ENCODE measurements around the gene PSMC3IP.
"Not testable (repeated sequence)": the region's sequence is repeated elsewhere in the genome, so short reads cannot be mapped to it uniquely, and the experiment has no call there.

Gene PSMC3IP

GRCh38 chr17:42560246-42560645, 17.3 kb downstream of the PSMC3IP start:
- no peak overlapping the region for H3K4me3 Mint-ChIP-seq
- H3K27ac Mint-ChIP-seq = no peak overlapping the region
- H3K4me1 Mint-ChIP-seq = peaks cover 25% of the 10 kb centered on the region
- ATAC-seq (ENCODE audit: low read depth) (no peak), DNase-seq (ENCODE audit: low spot score in 2 of 2) (no peak)
- no peaks in the 10 kb centered on the region for H3K9me3 Mint-ChIP-seq
- no peaks in the 10 kb centered on the region for H3K36me3 Mint-ChIP-seq
- no peaks in the 10 kb centered on the region for H3K27me3 Mint-ChIP-seq

GRCh38 chr17:42559075-42559474, 18.5 kb downstream of the PSMC3IP start:
- no peaks in the 10 kb centered on the region for H3K27me3 Mint-ChIP-seq
- H3K36me3 Mint-ChIP-seq = no peaks in the 10 kb centered on the region
- peaks cover 32% of the 10 kb centered on the region for H3K4me1 Mint-ChIP-seq
- ATAC-seq (ENCODE audit: low read depth) (no peak), DNase-seq (ENCODE audit: low spot score in 2 of 2) (no peak)
- H3K27ac Mint-ChIP-seq = no peak overlapping the region
- no peaks in the 10 kb centered on the region for H3K9me3 Mint-ChIP-seq
- no peak overlapping the region for H3K4me3 Mint-ChIP-seq

- not testable (repeated sequence) for ATAC-seq (ENCODE audit: low read depth)
- peaks cover 26% of the 10 kb centered on the region for H3K4me1 Mint-ChIP-seq
These were observed 21.4 kb downstream of the PSMC3IP start for GRCh38 chr17:42555961-42556617.

GRCh38 chr17:42555122-42555622, 22.4 kb downstream of the PSMC3IP start:
- Mint-ChIP-seq H3K27me3 (no peaks in the 10 kb centered on the region), H3K27ac (peak overlapping the region; percentile 97), H3K4me1 (peaks cover 29% of the 10 kb centered on the region), H3K9me3 (no peaks in the 10 kb centered on the region), H3K4me3 (peak overlapping the region; percentile 98), H3K36me3 (no peaks in the 10 kb centered on the region)
- no peak for DNase-seq (ENCODE audit: low spot score in 2 of 2)
- peak; percentile 2 for ATAC-seq (ENCODE audit: low read depth)

More at GRCh38 chr17:42555961-42556617, 21.4 kb downstream of the PSMC3IP start:
- H3K27me3 Mint-ChIP-seq; H3K4me3 Mint-ChIP-seq; DNase-seq (ENCODE audit: low spot score in 2 of 2); H3K36me3 Mint-ChIP-seq; H3K27ac Mint-ChIP-seq; H3K9me3 Mint-ChIP-seq: not testable (repeated sequence)

GRCh38 chr17:42554250-42555121, 23.0 kb downstream of the PSMC3IP start:
- Mint-ChIP-seq H3K9me3 (no peaks in the 10 kb centered on the region), H3K4me3 (peak overlapping the region; percentile 98), H3K4me1 (peaks cover 29% of the 10 kb centered on the region), H3K27ac (peak overlapping the region; percentile 97), H3K36me3 (no peaks in the 10 kb centered on the region), H3K27me3 (no peaks in the 10 kb centered on the region)
- DNase-seq (ENCODE audit: low spot score in 2 of 2) = peak; percentile 81 to 85
- peak; percentile 90 for ATAC-seq (ENCODE audit: low read depth)

GRCh38 chr17:42553866-42554249, 23.7 kb downstream of the PSMC3IP start:
- peak overlapping the region; percentile 97 for H3K27ac Mint-ChIP-seq
- H3K4me3 Mint-ChIP-seq = peak overlapping the region; percentile 98
- H3K36me3 Mint-ChIP-seq = no peaks in the 10 kb centered on the region
- peaks cover 33% of the 10 kb centered on the region for H3K4me1 Mint-ChIP-seq
- ATAC-seq (ENCODE audit: low read depth) = peak; percentile 10
- no peaks in the 10 kb centered on the region for H3K27me3 Mint-ChIP-seq
- no peak for DNase-seq (ENCODE audit: low spot score in 2 of 2)
- H3K9me3 Mint-ChIP-seq = no peaks in the 10 kb centered on the region

GRCh38 chr17:42553161-42553818, 24.2 kb downstream of the PSMC3IP start:
- peaks cover 34% of the 10 kb centered on the region for H3K4me1 Mint-ChIP-seq
- ATAC-seq (ENCODE audit: low read depth) (no peak), DNase-seq (ENCODE audit: low spot score in 2 of 2) (no peak)
- H3K4me3 Mint-ChIP-seq = peak overlapping the region; percentile 98
- H3K36me3 Mint-ChIP-seq = no peaks in the 10 kb centered on the region
- peak overlapping the region; percentile 97 for H3K27ac Mint-ChIP-seq
- no peaks in the 10 kb centered on the region for H3K9me3 Mint-ChIP-seq
- no peaks in the 10 kb centered on the region for H3K27me3 Mint-ChIP-seq

- Mint-ChIP-seq H3K4me1 (peaks cover 34% of the 10 kb centered on the region), H3K27ac (peak within 1 kb of the TSS; percentile 97), H3K4me3 (peak within 1 kb of the TSS; percentile 98)
- H3K9me3 Mint-ChIP-seq; H3K36me3 Mint-ChIP-seq; DNase-seq (ENCODE audit: low spot score in 2 of 2); ATAC-seq (ENCODE audit: low read depth); H3K27me3 Mint-ChIP-seq: not testable (repeated sequence)
These were observed 24.8 kb downstream of the PSMC3IP start, which contains the start of gene HSD17B1 for GRCh38 chr17:42552736-42553135. Gene HSD17B1, plus strand, starts transcription at chr17:42552923. Its CDS starts 11 bp downstream, at chr17:42552934.

- ATAC-seq (ENCODE audit: low read depth) (no peak), DNase-seq (ENCODE audit: low spot score in 2 of 2) (no peak)
- Mint-ChIP-seq H3K4me3 (peak overlapping the region; percentile 54), H3K9me3 (no peaks in the 10 kb centered on the region), H3K27ac (no peak overlapping the region), H3K4me1 (peaks cover 22% of the 10 kb centered on the region), H3K36me3 (no peaks in the 10 kb centered on the region), H3K27me3 (no peaks in the 10 kb centered on the region)
These were observed 28.4 kb downstream of the PSMC3IP start for GRCh38 chr17:42548993-42549755.

- peak; percentile 94 for ATAC-seq (ENCODE audit: low read depth)
- H3K4me3 Mint-ChIP-seq = peak overlapping the region; percentile 54
- no peak overlapping the region for H3K27ac Mint-ChIP-seq
- no peaks in the 10 kb centered on the region for H3K27me3 Mint-ChIP-seq
- DNase-seq (ENCODE audit: low spot score in 2 of 2) = peak; percentile 84 to 87
- H3K9me3 Mint-ChIP-seq = no peaks in the 10 kb centered on the region
- no peaks in the 10 kb centered on the region for H3K36me3 Mint-ChIP-seq
- H3K4me1 Mint-ChIP-seq = peaks cover 18% of the 10 kb centered on the region
These were observed 29.3 kb downstream of the PSMC3IP start for GRCh38 chr17:42548070-42548837.

GRCh38 chr17:42547698-42548069, 29.8 kb downstream of the PSMC3IP start:
- DNase-seq (ENCODE audit: low spot score in 2 of 2) (no peak), ATAC-seq (ENCODE audit: low read depth) (no peak)
- H3K27me3 Mint-ChIP-seq = no peaks in the 10 kb centered on the region
- H3K4me3 Mint-ChIP-seq = peak overlapping the region; percentile 49
- H3K36me3 Mint-ChIP-seq = no peaks in the 10 kb centered on the region
- peaks cover 15% of the 10 kb centered on the region for H3K4me1 Mint-ChIP-seq
- H3K27ac Mint-ChIP-seq = no peak overlapping the region
- H3K9me3 Mint-ChIP-seq = no peaks in the 10 kb centered on the region

GRCh38 chr17:42547001-42547461, 30.5 kb downstream of the PSMC3IP start:
- H3K36me3 Mint-ChIP-seq = no peaks in the 10 kb centered on the region
- no peak overlapping the region for H3K27ac Mint-ChIP-seq
- no peak for DNase-seq (ENCODE audit: low spot score in 2 of 2)
- H3K4me1 Mint-ChIP-seq = peaks cover 12% of the 10 kb centered on the region
- ATAC-seq (ENCODE audit: low read depth) = no peak
- H3K27me3 Mint-ChIP-seq = no peaks in the 10 kb centered on the region
- H3K4me3 Mint-ChIP-seq = peak overlapping the region; percentile 39
- no peaks in the 10 kb centered on the region for H3K9me3 Mint-ChIP-seq

Data from memory B cell (primary cell).